ENCODE results near the gene SLC5A10. TPM values are rescaled to one million over a fixed set of nuclear protein-coding genes. Genes with fewer than 3 reads are reported as not detected.
A peak's percentile ranks its signal among the peaks of the same experiment; 100 is the strongest.
"Not testable (repeated sequence)": the region's sequence is repeated elsewhere in the genome, so short reads cannot be mapped to it uniquely, and the experiment has no call there.

The SLC5A10 gene
- total RNA-seq, 2 experiments from 2014 or later, result not detected

DNA sequence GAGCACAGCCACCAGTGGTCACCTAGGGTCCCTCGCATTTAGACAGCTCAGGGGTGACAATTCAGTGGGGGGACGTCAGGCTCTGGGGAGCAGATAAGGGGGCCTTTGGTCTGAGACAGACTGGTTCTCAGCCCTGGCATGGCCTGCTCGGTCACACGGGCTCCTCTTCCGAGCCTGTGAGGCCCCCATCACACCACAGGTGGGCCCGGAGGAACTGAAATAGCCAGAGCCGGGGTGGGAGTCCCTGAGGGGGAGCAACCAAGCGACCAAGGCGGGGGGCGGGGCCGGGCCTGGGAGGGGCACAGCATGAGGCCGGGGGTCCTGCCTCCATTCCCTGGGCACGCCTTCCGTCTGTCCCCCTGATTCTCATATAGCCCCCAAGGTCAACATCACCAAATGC is 90.4 kb downstream of the SLC5A10 start:
- H3K36me3 Mint-ChIP-seq (ENCODE audit: low read depth); DNase-seq; CTCF ChIA-PET; POLR2A ChIA-PET; H3K4me3 Mint-ChIP-seq; ATAC-seq; H3K27ac Mint-ChIP-seq; H3K4me1 Mint-ChIP-seq (ENCODE audit: low read depth); H3K9me3 Mint-ChIP-seq (ENCODE audit: insufficient read depth); H3K27me3 Mint-ChIP-seq (ENCODE audit: low read depth): not testable (repeated sequence)

- H3K27me3 Mint-ChIP-seq (ENCODE audit: low read depth); DNase-seq; POLR2A ChIA-PET; H3K4me3 Mint-ChIP-seq; H3K27ac Mint-ChIP-seq; H3K9me3 Mint-ChIP-seq (ENCODE audit: insufficient read depth); H3K36me3 Mint-ChIP-seq (ENCODE audit: low read depth); ATAC-seq; H3K4me1 Mint-ChIP-seq (ENCODE audit: low read depth); CTCF ChIA-PET: not testable (repeated sequence)
Measured at GRCh38 chr17:19043032-19043431, 91.1 kb downstream of the SLC5A10 start.

DNA sequence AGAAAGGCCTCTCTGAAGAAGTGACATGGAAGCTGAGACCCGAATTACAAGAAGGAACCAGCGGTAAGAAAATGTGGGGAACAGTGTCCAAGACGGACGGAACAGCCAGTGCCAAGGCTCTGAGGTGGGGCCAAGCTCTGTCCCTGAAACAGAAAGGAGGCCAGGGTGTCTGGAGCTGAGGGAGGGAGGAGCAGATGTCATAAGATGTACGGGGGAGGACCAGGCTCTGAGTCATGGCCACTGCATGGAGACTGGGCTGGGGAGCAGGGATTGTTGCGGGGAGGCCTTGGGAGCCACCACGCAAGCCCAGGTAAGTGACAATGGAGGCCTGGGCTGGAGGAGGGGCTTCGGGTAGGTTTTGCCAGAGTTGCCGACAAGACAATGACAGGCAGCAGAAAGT is 92.7 kb downstream of the SLC5A10 start:
- H3K4me1 Mint-ChIP-seq (ENCODE audit: low read depth); H3K27ac Mint-ChIP-seq; H3K36me3 Mint-ChIP-seq (ENCODE audit: low read depth); H3K9me3 Mint-ChIP-seq (ENCODE audit: insufficient read depth); POLR2A ChIA-PET; DNase-seq; CTCF ChIA-PET; ATAC-seq; H3K4me3 Mint-ChIP-seq; H3K27me3 Mint-ChIP-seq (ENCODE audit: low read depth): not testable (repeated sequence)

DNA sequence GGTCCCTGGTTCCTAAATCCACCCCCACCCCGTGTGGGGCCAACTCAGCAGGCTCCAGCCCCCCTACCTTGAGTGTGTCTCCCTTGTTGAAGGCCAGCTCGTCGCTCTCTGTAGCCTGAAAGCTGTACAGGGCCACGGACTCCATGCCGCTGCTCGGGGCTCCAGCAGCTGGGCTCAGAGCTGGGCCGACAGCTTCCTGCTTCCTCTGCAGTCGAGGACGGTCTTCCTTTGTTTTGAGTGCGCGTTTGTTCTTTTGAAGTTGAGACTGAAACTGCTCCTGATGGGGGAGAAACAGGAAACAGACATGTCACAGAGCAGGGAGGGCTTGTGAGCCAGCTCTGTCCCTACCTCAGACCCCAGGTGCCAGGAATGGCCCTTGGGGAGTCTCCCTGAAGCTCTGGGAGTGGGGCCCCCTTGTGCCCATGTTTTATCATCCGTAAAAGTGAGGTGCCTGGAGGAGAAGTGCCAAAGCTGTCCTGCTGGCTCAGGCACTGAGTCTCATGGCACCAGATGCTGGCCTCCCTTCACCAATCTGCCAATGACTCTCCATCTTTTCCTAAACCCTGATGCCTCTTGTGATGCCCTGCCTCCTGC is 94.9 kb downstream of the SLC5A10 start, which contains the start of gene GRAP:
GRAP (minus strand) TSS at position 176 of the 594 bp plus-strand sequence; CDS start at position 145, 31 bp downstream.
- H3K4me3 Mint-ChIP-seq; DNase-seq; H3K9me3 Mint-ChIP-seq (ENCODE audit: insufficient read depth); POLR2A ChIA-PET; H3K4me1 Mint-ChIP-seq (ENCODE audit: low read depth); H3K27me3 Mint-ChIP-seq (ENCODE audit: low read depth); H3K27ac Mint-ChIP-seq; CTCF ChIA-PET; H3K36me3 Mint-ChIP-seq (ENCODE audit: low read depth): not testable (repeated sequence)
- ATAC-seq, result peak; percentile 90

DNA sequence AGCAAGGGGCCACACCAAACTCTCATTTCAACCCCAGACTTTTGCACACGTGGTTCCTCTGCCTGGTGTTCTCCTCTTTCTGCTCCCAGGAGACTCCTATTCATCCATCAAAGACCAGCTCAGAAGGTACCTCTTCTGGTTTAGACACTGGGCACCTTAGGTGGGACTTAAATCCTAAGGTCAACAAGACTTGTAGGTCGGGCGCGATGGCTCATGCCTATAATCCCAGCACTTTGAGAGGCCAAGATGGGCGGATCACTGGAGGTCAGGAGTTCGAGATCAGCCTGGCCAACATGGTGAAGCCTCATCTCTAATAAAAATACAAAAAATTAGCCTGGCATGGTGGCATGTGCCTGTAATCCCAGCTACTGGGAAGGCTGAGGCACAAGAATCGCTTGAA is 95.5 kb downstream of the SLC5A10 start:
- peak; percentile 16 for DNase-seq
- POLR2A ChIA-PET; H3K9me3 Mint-ChIP-seq (ENCODE audit: insufficient read depth); CTCF ChIA-PET; H3K36me3 Mint-ChIP-seq (ENCODE audit: low read depth); H3K4me3 Mint-ChIP-seq; H3K27me3 Mint-ChIP-seq (ENCODE audit: low read depth); ATAC-seq; H3K27ac Mint-ChIP-seq; H3K4me1 Mint-ChIP-seq (ENCODE audit: low read depth): not testable (repeated sequence)

DNA sequence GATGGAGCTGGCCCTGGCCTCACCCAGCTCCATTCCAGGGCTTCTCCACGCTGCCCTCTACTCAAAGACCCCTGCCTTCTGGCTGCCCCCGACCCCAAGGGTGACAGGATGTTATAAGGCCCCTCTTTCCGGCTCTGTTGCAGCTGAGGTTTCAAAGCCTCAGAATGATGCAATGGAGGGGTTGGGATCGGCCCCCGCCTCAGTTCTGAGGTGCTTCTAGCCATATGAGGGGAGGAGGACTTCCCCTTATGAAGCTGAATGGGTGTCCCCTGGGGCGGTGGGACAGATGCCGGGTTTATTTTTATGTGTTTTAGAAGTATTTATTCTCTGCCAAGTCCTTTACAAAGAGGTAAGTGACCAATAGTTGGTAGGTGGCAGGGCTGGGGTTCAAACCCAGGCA is 96.9 kb downstream of the SLC5A10 start:
- H3K36me3 Mint-ChIP-seq (ENCODE audit: low read depth); H3K9me3 Mint-ChIP-seq (ENCODE audit: insufficient read depth); ATAC-seq; CTCF ChIA-PET; POLR2A ChIA-PET; H3K4me3 Mint-ChIP-seq; H3K4me1 Mint-ChIP-seq (ENCODE audit: low read depth); H3K27me3 Mint-ChIP-seq (ENCODE audit: low read depth); H3K27ac Mint-ChIP-seq: not testable (repeated sequence)
- peak; percentile 18 for DNase-seq

GRCh38 chr17:19055447-19055846 is 103.5 kb downstream of the SLC5A10 start:
- peak; percentile 93 for ATAC-seq
- H3K4me1 Mint-ChIP-seq (ENCODE audit: low read depth); H3K27me3 Mint-ChIP-seq (ENCODE audit: low read depth); H3K36me3 Mint-ChIP-seq (ENCODE audit: low read depth); POLR2A ChIA-PET; H3K9me3 Mint-ChIP-seq (ENCODE audit: insufficient read depth); DNase-seq; H3K27ac Mint-ChIP-seq; H3K4me3 Mint-ChIP-seq; CTCF ChIA-PET: not testable (repeated sequence)

DNA sequence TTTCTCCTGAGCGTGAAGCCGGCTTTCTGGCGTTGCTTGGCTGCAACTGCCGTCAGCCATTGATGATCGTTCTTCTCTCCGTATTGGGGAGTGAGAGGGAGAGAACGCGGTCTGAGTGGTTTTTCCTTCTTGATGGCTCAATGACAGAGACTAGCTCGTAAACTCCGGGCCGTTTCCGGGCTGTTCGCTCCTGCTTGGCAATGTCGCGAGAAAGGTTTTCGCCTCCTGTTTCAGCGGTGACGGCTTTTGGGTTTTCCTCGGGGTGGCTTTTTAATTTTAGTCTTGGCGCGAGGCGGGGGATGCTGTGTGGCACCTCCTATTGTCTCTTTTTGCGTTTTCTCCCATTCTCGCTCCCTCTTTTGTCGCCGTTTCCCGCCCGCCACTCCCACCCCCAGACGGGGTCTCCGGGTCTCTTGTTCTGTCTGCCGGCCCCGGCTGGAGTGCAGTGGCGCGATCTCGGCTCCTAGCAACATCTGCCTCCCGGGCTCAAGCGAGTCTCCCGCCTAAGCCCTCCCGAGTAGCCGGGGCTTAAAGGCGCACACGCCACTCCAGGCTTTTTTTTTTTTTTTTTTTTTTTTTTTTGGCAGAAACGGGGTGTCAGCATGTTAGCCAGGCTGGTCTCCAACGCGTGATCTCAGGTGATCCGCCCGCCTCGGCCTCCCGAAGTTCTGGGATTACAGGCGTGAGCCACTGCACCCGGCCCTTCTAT is 110.2 kb downstream of the SLC5A10 start:
- H3K9me3 Mint-ChIP-seq (ENCODE audit: insufficient read depth); H3K4me3 Mint-ChIP-seq; H3K4me1 Mint-ChIP-seq (ENCODE audit: low read depth); CTCF ChIA-PET; H3K27ac Mint-ChIP-seq; POLR2A ChIA-PET; H3K36me3 Mint-ChIP-seq (ENCODE audit: low read depth); H3K27me3 Mint-ChIP-seq (ENCODE audit: low read depth): not testable (repeated sequence)
- DNase-seq, result peak; percentile 73
- peak; percentile 63 for ATAC-seq

DNA sequence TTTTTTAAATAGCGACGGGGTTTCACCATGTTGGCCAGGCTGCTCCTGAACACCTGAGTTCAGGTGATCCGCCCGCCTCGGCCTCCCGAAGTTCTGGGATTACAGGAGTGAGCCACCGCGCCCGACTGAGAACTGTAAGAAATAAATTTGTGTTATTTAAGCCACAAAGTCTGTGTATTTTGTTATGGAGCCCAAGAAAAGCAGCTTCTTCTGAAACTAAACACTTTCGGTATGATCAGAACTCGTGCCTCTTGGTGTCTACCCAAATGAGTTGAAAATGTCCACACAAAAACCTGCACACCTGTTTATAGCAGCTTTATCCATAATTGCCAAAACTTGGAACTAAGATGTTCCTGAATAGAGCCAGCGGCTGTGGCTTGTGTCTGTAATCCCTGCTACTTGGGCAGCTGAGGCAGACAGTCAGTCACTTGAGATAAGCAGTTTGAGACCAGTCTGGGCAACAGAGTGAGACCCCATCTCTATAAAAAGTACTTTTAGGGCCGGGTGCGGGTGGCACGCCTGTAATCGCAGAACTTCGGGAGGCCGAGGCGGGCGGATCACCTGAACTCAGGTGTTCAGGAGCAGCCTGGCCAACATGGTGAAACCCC is 110.9 kb downstream of the SLC5A10 start:
- H3K4me1 Mint-ChIP-seq (ENCODE audit: low read depth); H3K36me3 Mint-ChIP-seq (ENCODE audit: low read depth): not testable (repeated sequence)

DNA sequence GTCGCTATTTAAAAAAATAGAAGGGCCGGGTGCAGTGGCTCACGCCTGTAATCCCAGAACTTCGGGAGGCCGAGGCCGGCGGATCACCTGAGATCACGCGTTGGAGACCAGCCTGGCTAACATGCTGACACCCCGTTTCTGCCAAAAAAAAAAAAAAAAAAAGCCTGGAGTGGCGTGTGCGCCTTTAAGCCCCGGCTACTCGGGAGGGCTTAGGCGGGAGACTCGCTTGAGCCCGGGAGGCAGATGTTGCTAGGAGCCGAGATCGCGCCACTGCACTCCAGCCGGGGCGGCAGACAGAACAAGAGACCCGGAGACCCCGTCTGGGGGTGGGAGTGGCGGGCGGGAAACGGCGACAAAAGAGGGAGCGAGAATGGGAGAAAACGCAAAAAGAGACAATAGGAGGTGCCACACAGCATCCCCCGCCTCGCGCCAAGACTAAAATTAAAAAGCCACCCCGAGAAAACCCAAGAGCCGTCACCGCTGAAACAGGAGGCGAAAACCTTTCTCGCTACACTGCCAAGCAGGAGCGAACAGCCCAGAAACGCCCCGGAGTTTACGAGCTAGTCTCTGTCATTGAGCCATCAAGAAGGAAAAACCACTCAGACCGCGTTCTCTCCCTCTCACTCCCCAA is 111.5 kb downstream of the SLC5A10 start:
- H3K36me3 Mint-ChIP-seq (ENCODE audit: low read depth); H3K27me3 Mint-ChIP-seq (ENCODE audit: low read depth); H3K4me1 Mint-ChIP-seq (ENCODE audit: low read depth); CTCF ChIA-PET; H3K9me3 Mint-ChIP-seq (ENCODE audit: insufficient read depth): not testable (repeated sequence)
- H3K27ac Mint-ChIP-seq, result peak overlapping the region; percentile 94
- ATAC-seq (peak; percentile 49), DNase-seq (peak; percentile 95)
- POLR2A ChIA-PET, result interaction anchor here (0.6 kb wide), 1 partner anchor 315 kb away, joined by 3 read pairs; the partner anchor contains the start of gene MAPK7
- H3K4me3 Mint-ChIP-seq, result peak overlapping the region; percentile 74

More for the DNA sequence above, 110.9 kb downstream of the SLC5A10 start:
- CTCF ChIA-PET; H3K4me3 Mint-ChIP-seq; H3K27ac Mint-ChIP-seq; H3K9me3 Mint-ChIP-seq (ENCODE audit: insufficient read depth); DNase-seq; H3K27me3 Mint-ChIP-seq (ENCODE audit: low read depth); POLR2A ChIA-PET: not testable (repeated sequence)
- peak; percentile 86 for ATAC-seq

DNA sequence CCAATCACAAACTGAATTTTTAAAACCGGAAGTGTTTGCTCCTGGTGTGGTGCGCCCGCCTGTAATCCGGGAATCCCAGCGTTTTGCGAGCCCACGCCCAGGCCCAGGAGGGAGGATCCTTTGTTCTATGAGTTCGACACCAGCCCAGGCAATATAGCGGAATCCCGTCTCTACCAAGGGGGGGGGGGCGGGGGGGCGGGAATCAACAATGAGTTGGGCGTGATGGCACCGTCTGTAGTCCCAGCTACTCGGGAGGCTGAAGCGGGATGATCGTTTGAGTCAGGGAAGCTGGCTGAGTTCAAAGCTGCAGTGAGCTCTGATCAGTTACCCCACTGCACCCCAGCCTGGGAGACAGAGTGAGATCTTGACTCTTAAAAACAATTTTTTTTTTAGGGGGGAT is 112.4 kb downstream of the SLC5A10 start:
- H3K4me3 Mint-ChIP-seq; ATAC-seq; H3K36me3 Mint-ChIP-seq (ENCODE audit: low read depth); CTCF ChIA-PET; H3K9me3 Mint-ChIP-seq (ENCODE audit: insufficient read depth); H3K4me1 Mint-ChIP-seq (ENCODE audit: low read depth); H3K27me3 Mint-ChIP-seq (ENCODE audit: low read depth): not testable (repeated sequence)
- peak overlapping the region; percentile 52 for H3K27ac Mint-ChIP-seq
- POLR2A ChIA-PET, result interaction anchor here (0.6 kb wide), 1 partner anchor 314 kb away, joined by 3 read pairs; the partner anchor contains the start of gene MAPK7
- DNase-seq, result peak; percentile 4
